Measurements from ENCODE around the gene SELENOV.

DNA sequence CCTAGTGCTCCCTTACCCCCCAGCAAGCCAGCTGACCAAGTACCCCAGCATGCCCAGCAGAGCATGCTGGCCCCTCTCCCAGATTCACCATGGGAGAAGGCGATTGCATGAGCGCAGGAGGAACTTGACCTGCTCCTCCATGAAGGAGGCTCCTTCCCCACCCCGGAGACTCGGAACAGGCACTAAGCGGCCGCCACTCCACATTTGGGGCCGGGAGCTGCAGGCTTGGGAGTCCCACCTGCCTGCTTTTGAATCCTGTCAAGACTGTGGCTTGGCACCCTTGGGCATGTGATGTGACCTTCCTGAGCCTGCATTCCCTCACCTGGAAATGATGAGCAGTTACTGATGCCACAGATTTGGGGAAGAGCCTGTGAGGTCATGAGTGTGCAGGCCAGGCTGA, 47.0 kb upstream of the SELENOV start:
- TF ChIP-seq ZNF121 (tag by site-specific recombination; IDR thresholded peaks at IDR 0.05) (no peak), ZNF211 (tag by site-specific recombination; IDR thresholded peaks at IDR 0.05; ENCODE audit: low read depth) (no peak), ZNF514 (tag by site-specific recombination; IDR thresholded peaks at IDR 0.05) (no peak), ZNF701 (tag by site-specific recombination; IDR thresholded peaks at IDR 0.05) (no peak), MYNN (tag by site-specific recombination; IDR thresholded peaks at IDR 0.05; ENCODE audit: borderline replicate concordance) (no peak), EGR2 (tag by site-specific recombination; IDR thresholded peaks at IDR 0.05; ENCODE audit: low read depth) (no peak), PRDM1 (tag by site-specific recombination; IDR thresholded peaks at IDR 0.05) (no peak), ZNF544 (tag by site-specific recombination; IDR thresholded peaks at IDR 0.05) (no peak), ZBTB8A (tag by site-specific recombination; IDR thresholded peaks at IDR 0.05) (no peak), ZNF529 (tag by site-specific recombination; IDR thresholded peaks at IDR 0.05; ENCODE audit: insufficient replicate concordance) (no peak)
- TF ChIP-seq, protein P1, sequence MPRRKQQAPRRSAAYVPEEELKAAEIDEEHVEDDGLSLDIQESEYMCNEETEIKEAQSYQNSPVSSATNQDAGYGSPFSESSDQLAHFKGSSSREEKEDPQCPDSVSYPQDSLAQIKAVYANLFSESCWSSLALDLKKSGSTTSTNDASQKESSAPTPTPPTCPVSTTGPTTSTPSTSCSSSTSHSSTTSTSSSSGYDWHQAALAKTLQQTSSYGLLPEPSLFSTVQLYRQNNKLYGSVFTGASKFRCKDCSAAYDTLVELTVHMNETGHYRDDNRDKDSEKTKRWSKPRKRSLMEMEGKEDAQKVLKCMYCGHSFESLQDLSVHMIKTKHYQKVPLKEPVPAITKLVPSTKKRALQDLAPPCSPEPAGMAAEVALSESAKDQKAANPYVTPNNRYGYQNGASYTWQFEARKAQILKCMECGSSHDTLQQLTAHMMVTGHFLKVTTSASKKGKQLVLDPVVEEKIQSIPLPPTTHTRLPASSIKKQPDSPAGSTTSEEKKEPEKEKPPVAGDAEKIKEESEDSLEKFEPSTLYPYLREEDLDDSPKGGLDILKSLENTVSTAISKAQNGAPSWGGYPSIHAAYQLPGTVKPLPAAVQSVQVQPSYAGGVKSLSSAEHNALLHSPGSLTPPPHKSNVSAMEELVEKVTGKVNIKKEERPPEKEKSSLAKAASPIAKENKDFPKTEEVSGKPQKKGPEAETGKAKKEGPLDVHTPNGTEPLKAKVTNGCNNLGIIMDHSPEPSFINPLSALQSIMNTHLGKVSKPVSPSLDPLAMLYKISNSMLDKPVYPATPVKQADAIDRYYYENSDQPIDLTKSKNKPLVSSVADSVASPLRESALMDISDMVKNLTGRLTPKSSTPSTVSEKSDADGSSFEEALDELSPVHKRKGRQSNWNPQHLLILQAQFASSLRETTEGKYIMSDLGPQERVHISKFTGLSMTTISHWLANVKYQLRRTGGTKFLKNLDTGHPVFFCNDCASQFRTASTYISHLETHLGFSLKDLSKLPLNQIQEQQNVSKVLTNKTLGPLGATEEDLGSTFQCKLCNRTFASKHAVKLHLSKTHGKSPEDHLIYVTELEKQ (tag by site-specific recombination; IDR thresholded peaks at IDR 0.05; ENCODE audit: borderline replicate concordance), result no peak
- TF ChIP-seq, protein P2, sequence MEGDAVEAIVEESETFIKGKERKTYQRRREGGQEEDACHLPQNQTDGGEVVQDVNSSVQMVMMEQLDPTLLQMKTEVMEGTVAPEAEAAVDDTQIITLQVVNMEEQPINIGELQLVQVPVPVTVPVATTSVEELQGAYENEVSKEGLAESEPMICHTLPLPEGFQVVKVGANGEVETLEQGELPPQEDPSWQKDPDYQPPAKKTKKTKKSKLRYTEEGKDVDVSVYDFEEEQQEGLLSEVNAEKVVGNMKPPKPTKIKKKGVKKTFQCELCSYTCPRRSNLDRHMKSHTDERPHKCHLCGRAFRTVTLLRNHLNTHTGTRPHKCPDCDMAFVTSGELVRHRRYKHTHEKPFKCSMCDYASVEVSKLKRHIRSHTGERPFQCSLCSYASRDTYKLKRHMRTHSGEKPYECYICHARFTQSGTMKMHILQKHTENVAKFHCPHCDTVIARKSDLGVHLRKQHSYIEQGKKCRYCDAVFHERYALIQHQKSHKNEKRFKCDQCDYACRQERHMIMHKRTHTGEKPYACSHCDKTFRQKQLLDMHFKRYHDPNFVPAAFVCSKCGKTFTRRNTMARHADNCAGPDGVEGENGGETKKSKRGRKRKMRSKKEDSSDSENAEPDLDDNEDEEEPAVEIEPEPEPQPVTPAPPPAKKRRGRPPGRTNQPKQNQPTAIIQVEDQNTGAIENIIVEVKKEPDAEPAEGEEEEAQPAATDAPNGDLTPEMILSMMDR (tag by site-specific recombination; IDR thresholded peaks at IDR 0.05), result no peak
- TF ChIP-seq, protein P3, sequence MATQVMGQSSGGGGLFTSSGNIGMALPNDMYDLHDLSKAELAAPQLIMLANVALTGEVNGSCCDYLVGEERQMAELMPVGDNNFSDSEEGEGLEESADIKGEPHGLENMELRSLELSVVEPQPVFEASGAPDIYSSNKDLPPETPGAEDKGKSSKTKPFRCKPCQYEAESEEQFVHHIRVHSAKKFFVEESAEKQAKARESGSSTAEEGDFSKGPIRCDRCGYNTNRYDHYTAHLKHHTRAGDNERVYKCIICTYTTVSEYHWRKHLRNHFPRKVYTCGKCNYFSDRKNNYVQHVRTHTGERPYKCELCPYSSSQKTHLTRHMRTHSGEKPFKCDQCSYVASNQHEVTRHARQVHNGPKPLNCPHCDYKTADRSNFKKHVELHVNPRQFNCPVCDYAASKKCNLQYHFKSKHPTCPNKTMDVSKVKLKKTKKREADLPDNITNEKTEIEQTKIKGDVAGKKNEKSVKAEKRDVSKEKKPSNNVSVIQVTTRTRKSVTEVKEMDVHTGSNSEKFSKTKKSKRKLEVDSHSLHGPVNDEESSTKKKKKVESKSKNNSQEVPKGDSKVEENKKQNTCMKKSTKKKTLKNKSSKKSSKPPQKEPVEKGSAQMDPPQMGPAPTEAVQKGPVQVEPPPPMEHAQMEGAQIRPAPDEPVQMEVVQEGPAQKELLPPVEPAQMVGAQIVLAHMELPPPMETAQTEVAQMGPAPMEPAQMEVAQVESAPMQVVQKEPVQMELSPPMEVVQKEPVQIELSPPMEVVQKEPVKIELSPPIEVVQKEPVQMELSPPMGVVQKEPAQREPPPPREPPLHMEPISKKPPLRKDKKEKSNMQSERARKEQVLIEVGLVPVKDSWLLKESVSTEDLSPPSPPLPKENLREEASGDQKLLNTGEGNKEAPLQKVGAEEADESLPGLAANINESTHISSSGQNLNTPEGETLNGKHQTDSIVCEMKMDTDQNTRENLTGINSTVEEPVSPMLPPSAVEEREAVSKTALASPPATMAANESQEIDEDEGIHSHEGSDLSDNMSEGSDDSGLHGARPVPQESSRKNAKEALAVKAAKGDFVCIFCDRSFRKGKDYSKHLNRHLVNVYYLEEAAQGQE (tag by site-specific recombination; IDR thresholded peaks at IDR 0.05), result no peak
